Neural cell (in vitro differentiated cells): Measurements from ENCODE around the gene MARK3. TPM values are rescaled to one million over a fixed set of nuclear protein-coding genes. Genes with fewer than 3 reads are reported as not detected.

ENCODE experiments used
- H2AFZ ChIP-seq: fragments of 200-600, 300-800 bp; sonication (generic), shearing (Covaris generic); 2 replicates; pipeline ENCODE4 v1.6.0; 2014; ENCODE audit warnings: low read depth, mild to moderate bottlenecking, antibody characterized with exemption, low read length, moderate library complexity
- H3F3A ChIP-seq: fragments of 200-600 bp; shearing (Covaris generic); 2 replicates; pipeline ENCODE4 v1.6.1; 2016; ENCODE audit warnings: mild to moderate bottlenecking, moderate library complexity, mixed read lengths, antibody characterized with exemption, low read length; ENCODE audit not compliant: insufficient read depth, poor library complexity, severe bottlenecking
- H3K27ac ChIP-seq: fragments of 200-600, 300-800 bp; sonication (generic), shearing (Covaris generic); 2 replicates; pipeline ENCODE4 v1.5.1; 2014; ENCODE audit warnings: mild to moderate bottlenecking, low read length, moderate library complexity
- H3K27me3 ChIP-seq: fragments of 300-800, 200-600 bp; sonication (generic), shearing (Covaris generic); 2 replicates; pipeline ENCODE4 v1.6.0; 2014; ENCODE audit warnings: mild to moderate bottlenecking, low read depth, low read length, moderate library complexity; ENCODE audit not compliant: insufficient read depth
- H3K36me3 ChIP-seq: fragments of 300-800, 200-600 bp; sonication (generic), shearing (Covaris generic); 2 replicates; pipeline ENCODE4 v1.5.1; 2014; ENCODE audit warnings: mild to moderate bottlenecking, antibody characterized with exemption, low read length, moderate library complexity; ENCODE audit not compliant: insufficient read depth
- H3K4me2 ChIP-seq: fragments of 300-800, 200-600 bp; sonication (generic), shearing (Covaris generic); 2 replicates; pipeline ENCODE4 v1.6.0; 2014; ENCODE audit warnings: mild to moderate bottlenecking, low read length
- H3K4me3 ChIP-seq: fragments of 300-800, 200-600 bp; sonication (generic), shearing (Covaris generic); 2 replicates; pipeline ENCODE4 v1.5.1; 2014; ENCODE audit warnings: mild to moderate bottlenecking, low read length, moderate library complexity
- H3K79me2 ChIP-seq: fragments of 200-600 bp; shearing (Covaris generic); replicated peaks from 2 replicates; pipeline ENCODE4 v1.6.0; 2014; ENCODE audit warnings: mild to moderate bottlenecking, low read length, moderate library complexity; ENCODE audit not compliant: insufficient read depth
- H3K9ac ChIP-seq: fragments of 300-800, 200-600 bp; sonication (generic), shearing (Covaris generic); 2 replicates; pipeline ENCODE4 v1.6.1; 2016; ENCODE audit warnings: mild to moderate bottlenecking, low read length, mixed read lengths
- H3K9me2 ChIP-seq: fragments of 200-600 bp; shearing (Covaris generic); 2 replicates; pipeline ENCODE4 v1.6.1; 2016; ENCODE audit warnings: mild to moderate bottlenecking, low read length, mixed read lengths; ENCODE audit not compliant: insufficient read depth
- H3K9me3 ChIP-seq: fragments of 200-600, 300-800 bp; sonication (generic), shearing (Covaris generic); 2 replicates; pipeline ENCODE4 v1.6.1; 2016; ENCODE audit warnings: mild to moderate bottlenecking, mixed run types, low read length, moderate library complexity, mixed read lengths
- H4K20me1 ChIP-seq: fragments of 200-600 bp; shearing (Covaris generic); 2 replicates; pipeline ENCODE4 v1.6.1; 2016; ENCODE audit warnings: mild to moderate bottlenecking, mixed run types; ENCODE audit not compliant: insufficient read depth
- CTCF ChIP-seq: fragments of 450-650 bp; IDR thresholded peaks from 2 replicates; pipeline ENCODE4 v1.5.1; 2014; ENCODE audit warnings: antibody characterized with exemption, mild to moderate bottlenecking, moderate library complexity; ENCODE audit not compliant: poor library complexity, severe bottlenecking
- EP300 ChIP-seq: fragments of 450-650 bp; conservative IDR thresholded peaks from 2 replicates; pipeline ENCODE4 v1.6.1; 2014; ENCODE audit warnings: antibody characterized with exemption, mild to moderate bottlenecking, moderate library complexity; ENCODE audit not compliant: poor library complexity, severe bottlenecking
- EZH2 ChIP-seq: fragments of 200-600, 300-800 bp; shearing (Covaris generic), sonication (generic); IDR thresholded peaks from 2 replicates; pipeline ENCODE4 v1.6.1; 2014; ENCODE audit warnings: antibody characterized with exemption, low read length, borderline replicate concordance, mild to moderate bottlenecking; ENCODE audit not compliant: insufficient read depth, poor library complexity, severe bottlenecking
- MXI1 ChIP-seq: fragments of 450-650 bp; conservative IDR thresholded peaks from 2 replicates; pipeline ENCODE4 v1.6.1; 2014; ENCODE audit warnings: antibody characterized with exemption, mild to moderate bottlenecking; ENCODE audit not compliant: poor library complexity, severe bottlenecking
- POLR2AphosphoS5 ChIP-seq: IDR thresholded peaks from 2 replicates; pipeline ENCODE4 v1.6.1; 2012
- RAD21 ChIP-seq: fragments of 450-650 bp; conservative IDR thresholded peaks from 2 replicates; pipeline ENCODE4 v1.6.1; 2014; ENCODE audit warnings: antibody characterized with exemption, mild to moderate bottlenecking, moderate library complexity
- SMC3 ChIP-seq: fragments of 450-650 bp; conservative IDR thresholded peaks from 2 replicates; pipeline ENCODE4 v1.6.1; 2014; ENCODE audit warnings: antibody characterized with exemption, mild to moderate bottlenecking, moderate library complexity; ENCODE audit not compliant: poor library complexity
- TAF1 ChIP-seq: IDR thresholded peaks from 2 replicates; pipeline ENCODE4 v1.6.1; 2012; ENCODE audit warnings: low read depth
- polyA plus RNA-seq: library from polyadenylated mRNA; depleted of rRNA; stranded (reverse); fragments of >200 nt; gene quantifications from 2 replicates; pipeline ENCODE4 v1.2.3, GENCODE V29; 2014
- TF ChIP-seq, protein P1 (sequence below): IDR thresholded peaks from 2 replicates; pipeline ENCODE4 v1.6.1; 2012; ENCODE audit warnings: borderline replicate concordance

The MARK3 gene
- polyA plus RNA-seq, 1 donor from 2014 or later = 158 TPM

GRCh38 chr14:103534576-103535061 lies 149.4 kb downstream of the MARK3 start:
- Histone ChIP-seq H3K9me2 (no peaks in the 10 kb centered on the region), H3K4me2 (no peak overlapping the region), H3K27ac (no peak overlapping the region), H3K79me2 (peaks cover 2% of the 10 kb centered on the region), H3K36me3 (no peaks in the 10 kb centered on the region), H4K20me1 (no peaks in the 10 kb centered on the region), H3F3A (no peaks in the 10 kb centered on the region), H3K9ac (no peak overlapping the region), H3K27me3 (no peaks in the 10 kb centered on the region), H3K4me3 (no peak overlapping the region), H2AFZ (no peak overlapping the region), H3K9me3 (no peaks in the 10 kb centered on the region)
- TF ChIP-seq MXI1 (no peak), SMC3 (no peak), CTCF (no peak), EZH2 (no peak), POLR2AphosphoS5 (no peak), TAF1 (no peak), EP300 (no peak), RAD21 (no peak)
- TF ChIP-seq, protein P1, sequence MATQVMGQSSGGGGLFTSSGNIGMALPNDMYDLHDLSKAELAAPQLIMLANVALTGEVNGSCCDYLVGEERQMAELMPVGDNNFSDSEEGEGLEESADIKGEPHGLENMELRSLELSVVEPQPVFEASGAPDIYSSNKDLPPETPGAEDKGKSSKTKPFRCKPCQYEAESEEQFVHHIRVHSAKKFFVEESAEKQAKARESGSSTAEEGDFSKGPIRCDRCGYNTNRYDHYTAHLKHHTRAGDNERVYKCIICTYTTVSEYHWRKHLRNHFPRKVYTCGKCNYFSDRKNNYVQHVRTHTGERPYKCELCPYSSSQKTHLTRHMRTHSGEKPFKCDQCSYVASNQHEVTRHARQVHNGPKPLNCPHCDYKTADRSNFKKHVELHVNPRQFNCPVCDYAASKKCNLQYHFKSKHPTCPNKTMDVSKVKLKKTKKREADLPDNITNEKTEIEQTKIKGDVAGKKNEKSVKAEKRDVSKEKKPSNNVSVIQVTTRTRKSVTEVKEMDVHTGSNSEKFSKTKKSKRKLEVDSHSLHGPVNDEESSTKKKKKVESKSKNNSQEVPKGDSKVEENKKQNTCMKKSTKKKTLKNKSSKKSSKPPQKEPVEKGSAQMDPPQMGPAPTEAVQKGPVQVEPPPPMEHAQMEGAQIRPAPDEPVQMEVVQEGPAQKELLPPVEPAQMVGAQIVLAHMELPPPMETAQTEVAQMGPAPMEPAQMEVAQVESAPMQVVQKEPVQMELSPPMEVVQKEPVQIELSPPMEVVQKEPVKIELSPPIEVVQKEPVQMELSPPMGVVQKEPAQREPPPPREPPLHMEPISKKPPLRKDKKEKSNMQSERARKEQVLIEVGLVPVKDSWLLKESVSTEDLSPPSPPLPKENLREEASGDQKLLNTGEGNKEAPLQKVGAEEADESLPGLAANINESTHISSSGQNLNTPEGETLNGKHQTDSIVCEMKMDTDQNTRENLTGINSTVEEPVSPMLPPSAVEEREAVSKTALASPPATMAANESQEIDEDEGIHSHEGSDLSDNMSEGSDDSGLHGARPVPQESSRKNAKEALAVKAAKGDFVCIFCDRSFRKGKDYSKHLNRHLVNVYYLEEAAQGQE = no peak

GRCh38 chr14:103535081-103535890 lies 150.1 kb downstream of the MARK3 start:
- Histone ChIP-seq H3K9me3 (no peaks in the 10 kb centered on the region), H3K27me3 (no peaks in the 10 kb centered on the region), H4K20me1 (no peaks in the 10 kb centered on the region), H3F3A (no peaks in the 10 kb centered on the region), H3K79me2 (no peaks in the 10 kb centered on the region), H3K9ac (no peak overlapping the region), H3K4me2 (no peak overlapping the region), H3K36me3 (no peaks in the 10 kb centered on the region), H3K9me2 (no peaks in the 10 kb centered on the region), H2AFZ (no peak overlapping the region), H3K27ac (no peak overlapping the region), H3K4me3 (no peak overlapping the region)
- TF ChIP-seq EP300 = no peak
